Stimulated activated CD4-positive, alpha-beta T cell treated with anti-CD3 and anti-CD28 coated beads, TNF-alpha, amount 100 ng/mL, for 4 hours (primary cell): ENCODE results near the gene CYTIP.

Experiments
- DNase-seq, 3 experiments: peaks; one replicate each; pipeline ENCODE4 v3.0.0-alpha.2; 2020; ENCODE audit warnings: low read depth in 3 of 3

CYTIP gene

GRCh38 chr2:157443795-157444640, at the start of gene CYTIP:
TSS of gene CYTIP (minus strand) at chr2:157444089. CDS start at chr2:157444020, 69 bp downstream.
- peak in 1 of 3 experiments; percentile 42 for DNase-seq

- DNase-seq, result peak; percentile 30 to 59 (median 53)
Measured at GRCh38 chr2:157492189-157492773, 48.4 kb upstream of the CYTIP start.

GRCh38 chr2:157489983-157490382, 46.1 kb upstream of the CYTIP start:
- DNase-seq, result no peak

- DNase-seq, result no peak
Measured at GRCh38 chr2:157488877-157489276, 45.0 kb upstream of the CYTIP start.

GRCh38 chr2:157487747-157488146, 43.9 kb upstream of the CYTIP start:
- DNase-seq, result no peak

GRCh38 chr2:157487271-157487610, 43.4 kb upstream of the CYTIP start:
- DNase-seq, result no peak

- no peak for DNase-seq
Measured at GRCh38 chr2:157486596-157487270, 42.8 kb upstream of the CYTIP start.

GRCh38 chr2:157480182-157480961, 36.5 kb upstream of the CYTIP start:
- DNase-seq, result no peak

GRCh38 chr2:157479081-157480027, 35.5 kb upstream of the CYTIP start:
- DNase-seq, result no peak

- no peak for DNase-seq
Measured at GRCh38 chr2:157477919-157478318, 34.0 kb upstream of the CYTIP start.

GRCh38 chr2:157476953-157477709, 33.2 kb upstream of the CYTIP start:
- DNase-seq, result no peak

GRCh38 chr2:157475722-157476390, 32.0 kb upstream of the CYTIP start:
- no peak for DNase-seq

GRCh38 chr2:157473581-157473980, 29.7 kb upstream of the CYTIP start:
- no peak for DNase-seq

- DNase-seq, result no peak
Measured at GRCh38 chr2:157471078-157471477, 27.2 kb upstream of the CYTIP start.

GRCh38 chr2:157470321-157470720, 26.4 kb upstream of the CYTIP start:
- no peak for DNase-seq

- no peak for DNase-seq
Measured at GRCh38 chr2:157469726-157470125, 25.8 kb upstream of the CYTIP start.

GRCh38 chr2:157468931-157469708, 25.2 kb upstream of the CYTIP start:
- DNase-seq, result no peak

GRCh38 chr2:157466764-157467163, 22.9 kb upstream of the CYTIP start:
- DNase-seq, result no peak

GRCh38 chr2:157465554-157465953, 21.7 kb upstream of the CYTIP start:
- no peak for DNase-seq
